NCI-H1417 (cell line): ENCODE data around the gene ARL17B.
"Not testable (repeated sequence)": the region's sequence is repeated elsewhere in the genome, so short reads cannot be mapped to it uniquely, and the experiment has no call there.

Source experiments
- DNase-seq, 3 experiments: peaks; one replicate each; lab custom pipeline; 2025; lab: John Stamatoyannopoulos, UW

Gene ARL17B

DNA sequence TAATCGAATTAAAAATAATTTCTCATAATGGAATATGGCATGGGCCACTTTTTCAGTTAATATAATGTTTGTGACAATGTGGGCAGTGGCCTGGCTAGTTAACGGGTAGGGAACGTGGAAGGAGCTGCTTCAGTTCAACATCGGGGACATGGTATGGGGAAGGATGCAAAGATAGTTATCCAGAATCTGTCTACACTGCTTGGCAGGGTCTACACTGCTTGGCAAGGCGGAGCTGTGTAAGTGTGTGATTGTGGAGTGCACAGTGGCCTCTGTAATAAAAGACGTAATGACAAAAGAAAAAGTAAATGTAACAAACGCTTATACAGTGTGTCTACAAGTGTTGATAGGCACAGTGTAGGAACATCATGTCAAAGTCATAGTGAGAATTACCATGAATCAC, 74.0 kb downstream of the ARL17B start:
- not testable (repeated sequence) for DNase-seq

DNA sequence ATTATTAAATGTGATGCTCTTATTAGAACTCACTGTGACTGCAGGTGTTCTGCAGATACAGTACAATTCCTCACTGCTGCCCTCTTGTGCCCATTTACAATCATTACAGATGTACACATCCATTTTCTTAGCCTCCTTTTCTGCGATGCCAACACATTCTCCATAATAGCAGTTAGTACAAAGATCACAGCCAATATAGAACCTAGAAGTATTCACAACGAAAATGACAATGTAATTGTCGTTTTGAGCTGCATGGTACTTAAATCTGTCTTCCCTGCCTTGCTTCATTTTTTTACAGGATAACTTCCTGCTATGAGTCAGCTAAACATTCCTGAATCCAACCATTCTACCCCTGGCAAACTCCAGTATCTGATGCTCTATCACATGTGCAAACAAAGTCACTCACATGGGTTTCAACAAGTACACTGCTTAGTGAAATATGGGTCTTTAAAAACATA, 74.8 kb downstream of the ARL17B start:
- DNase-seq, result peak; percentile 37 to 87 (median 73)

DNA sequence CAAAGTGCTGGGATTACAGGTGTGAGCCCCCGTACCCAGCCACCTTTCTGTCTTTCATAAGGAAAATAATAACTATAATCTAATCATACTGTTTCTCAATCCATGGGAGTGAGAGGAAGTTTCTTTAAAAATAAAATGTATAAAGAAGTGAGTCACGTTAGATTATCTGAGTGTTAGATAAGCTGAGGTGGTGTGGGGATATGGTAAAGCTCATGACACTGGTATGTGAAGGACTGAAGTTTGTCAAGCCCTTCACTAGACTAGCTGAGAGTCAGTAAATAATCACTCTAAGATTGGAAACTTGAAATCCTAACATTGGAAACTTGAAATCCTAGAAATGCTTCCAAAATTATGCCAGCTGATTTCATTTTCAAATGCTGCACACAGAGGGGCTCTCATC, 76.1 kb downstream of the ARL17B start:
- not testable (repeated sequence) for DNase-seq

- not testable (repeated sequence) for DNase-seq
These were observed 77.1 kb downstream of the ARL17B start for GRCh38 chr17:46284467-46284866.

DNA sequence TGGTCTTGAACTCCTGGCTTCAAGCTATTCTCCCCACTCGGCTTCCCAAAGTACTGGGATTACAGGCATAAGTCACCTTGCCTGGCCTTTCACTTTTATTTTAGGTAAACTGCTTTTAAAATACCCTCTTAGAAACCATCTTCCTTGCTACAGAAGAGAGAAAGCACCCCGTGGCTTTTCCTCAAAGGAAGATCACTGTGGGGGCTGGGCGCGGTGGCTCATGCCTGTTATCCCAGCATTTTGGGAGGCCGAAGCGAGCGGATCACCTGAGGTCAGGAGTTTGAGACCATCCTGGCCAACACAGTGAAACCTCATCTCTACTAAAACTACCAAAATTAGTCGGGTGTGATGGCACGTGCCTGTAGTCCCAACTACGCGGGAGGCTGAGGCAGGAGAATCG, 78.9 kb downstream of the ARL17B start:
- DNase-seq, result not testable (repeated sequence)

DNA sequence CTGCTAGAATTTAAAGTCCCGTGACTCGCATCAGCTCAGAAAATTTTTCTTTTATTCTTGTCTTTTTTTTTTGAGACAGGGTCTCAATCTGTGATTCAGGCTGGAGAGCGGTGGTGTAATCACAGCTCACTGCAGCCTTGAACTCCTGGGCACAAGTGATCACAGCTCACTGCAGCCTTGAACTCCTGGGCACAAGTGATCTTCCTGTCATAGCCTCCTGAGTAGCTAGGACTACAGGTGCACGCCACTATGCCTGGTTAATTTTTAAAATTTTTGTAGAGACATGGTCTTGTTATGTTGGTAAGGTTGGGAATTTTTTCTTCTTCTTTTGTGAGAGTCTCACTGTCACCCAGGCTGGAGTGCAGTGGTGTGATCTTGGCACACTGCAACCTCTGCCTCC, 80.2 kb downstream of the ARL17B start:
- not testable (repeated sequence) for DNase-seq

DNA sequence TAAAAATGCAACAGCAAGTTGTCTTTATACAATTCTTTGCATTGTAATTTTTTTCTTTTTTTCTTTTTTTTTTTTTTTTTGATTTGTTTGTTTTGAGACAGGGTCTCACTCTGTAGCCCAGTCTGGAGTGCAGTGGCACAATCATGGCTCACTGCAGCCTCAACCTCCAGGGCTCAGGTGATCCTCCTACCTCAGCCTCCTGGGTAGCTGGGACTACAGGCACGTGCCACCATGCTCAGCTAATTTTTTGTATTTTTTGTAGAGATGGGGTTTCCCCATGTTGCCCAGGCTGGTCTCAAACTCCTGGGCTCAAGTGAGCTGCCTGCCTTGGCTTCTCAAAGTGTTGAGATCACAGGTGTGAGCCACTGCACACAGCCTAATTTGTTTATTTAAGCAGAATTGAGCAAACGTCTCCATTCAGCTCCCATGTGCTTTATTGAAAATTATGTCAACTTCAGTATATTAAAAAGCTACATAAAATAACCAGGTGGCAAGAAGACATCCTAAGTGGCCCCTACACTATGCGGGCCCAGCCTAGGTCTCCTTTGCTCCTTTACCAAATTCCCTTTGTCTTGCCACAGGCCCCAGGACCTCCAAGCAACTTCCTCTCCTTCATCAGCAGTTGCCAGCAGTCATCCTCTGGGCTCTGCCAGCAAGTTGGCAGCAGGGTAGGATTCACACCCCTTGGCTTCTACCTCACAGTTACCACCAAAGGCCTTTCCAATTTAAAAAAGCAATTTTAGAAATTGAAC, 84.7 kb downstream of the ARL17B start:
- peak in 1 of 3 experiments; percentile 55 for DNase-seq

DNA sequence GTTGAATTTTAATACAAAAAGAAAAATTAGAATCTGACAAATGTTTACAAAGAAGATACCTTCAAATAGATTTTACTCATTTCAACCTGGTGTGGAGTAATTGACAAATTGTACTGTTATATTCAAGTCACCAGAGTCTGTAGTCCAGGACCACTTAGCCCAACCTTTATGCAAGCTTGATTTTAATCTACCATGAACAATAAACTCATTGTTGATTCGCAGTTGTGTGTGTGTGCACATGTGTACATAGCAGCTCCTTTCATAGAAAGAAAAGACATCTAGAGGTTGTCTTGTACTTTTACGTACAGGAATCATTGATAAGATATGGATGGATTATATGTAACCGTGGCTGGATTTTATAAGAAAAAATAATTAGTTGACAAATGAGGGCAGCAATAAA, 87.3 kb downstream of the ARL17B start:
- no peak for DNase-seq

DNA sequence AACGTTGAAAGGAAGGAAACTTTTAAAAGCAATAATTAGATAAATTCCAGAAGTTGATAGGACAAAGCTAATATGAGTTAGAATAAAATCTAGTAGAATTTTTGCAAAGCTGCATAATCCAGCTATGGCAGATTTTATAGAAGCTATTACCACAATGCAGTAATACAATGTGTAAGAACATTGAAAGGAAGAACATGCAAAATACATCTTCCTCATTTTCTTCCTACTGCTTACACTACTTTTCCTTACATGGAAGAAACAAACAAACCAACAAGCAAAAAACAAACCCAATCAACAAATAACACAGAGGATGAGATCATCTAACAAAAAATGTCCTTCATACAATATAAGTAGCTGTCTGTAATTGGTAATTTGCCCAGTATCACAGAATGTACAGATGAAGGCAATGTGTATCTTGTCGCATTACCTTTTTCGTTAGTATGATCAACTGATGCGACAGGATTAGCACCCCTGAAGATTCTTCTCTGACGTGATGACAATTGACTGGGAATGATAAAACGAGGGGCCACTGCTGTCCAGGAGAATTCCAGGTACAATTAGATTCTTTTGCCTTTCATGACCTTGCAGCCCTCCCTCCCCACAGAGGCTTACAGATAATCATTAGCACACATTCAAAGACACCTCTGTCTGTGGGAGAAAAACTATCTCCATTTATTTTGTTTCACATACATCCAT, 87.9 kb downstream of the ARL17B start:
- no peak for DNase-seq

DNA sequence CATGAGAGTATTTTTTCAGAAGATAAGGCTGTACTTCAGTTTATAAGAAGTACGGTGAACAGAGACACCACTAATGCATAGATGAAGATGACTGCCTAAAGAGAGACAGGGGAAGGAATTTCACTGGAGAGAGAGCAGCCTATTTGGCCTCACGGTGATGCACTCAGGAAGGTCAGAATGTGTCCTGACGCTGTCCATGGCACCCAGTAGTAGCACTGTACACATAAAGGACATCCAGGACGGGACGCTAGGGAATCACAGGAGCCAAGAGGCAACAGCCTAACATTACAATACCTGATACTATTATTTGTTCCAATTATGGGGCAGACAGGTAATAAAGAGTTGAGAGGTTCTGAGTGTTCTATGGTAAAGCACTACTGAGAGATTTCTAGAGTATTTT, 91.5 kb downstream of the ARL17B start:
- no peak for DNase-seq

GRCh38 chr17:46266656-46267544, 94.7 kb downstream of the ARL17B start:
- peak; percentile 90 to 94 (median 92) for DNase-seq

DNA sequence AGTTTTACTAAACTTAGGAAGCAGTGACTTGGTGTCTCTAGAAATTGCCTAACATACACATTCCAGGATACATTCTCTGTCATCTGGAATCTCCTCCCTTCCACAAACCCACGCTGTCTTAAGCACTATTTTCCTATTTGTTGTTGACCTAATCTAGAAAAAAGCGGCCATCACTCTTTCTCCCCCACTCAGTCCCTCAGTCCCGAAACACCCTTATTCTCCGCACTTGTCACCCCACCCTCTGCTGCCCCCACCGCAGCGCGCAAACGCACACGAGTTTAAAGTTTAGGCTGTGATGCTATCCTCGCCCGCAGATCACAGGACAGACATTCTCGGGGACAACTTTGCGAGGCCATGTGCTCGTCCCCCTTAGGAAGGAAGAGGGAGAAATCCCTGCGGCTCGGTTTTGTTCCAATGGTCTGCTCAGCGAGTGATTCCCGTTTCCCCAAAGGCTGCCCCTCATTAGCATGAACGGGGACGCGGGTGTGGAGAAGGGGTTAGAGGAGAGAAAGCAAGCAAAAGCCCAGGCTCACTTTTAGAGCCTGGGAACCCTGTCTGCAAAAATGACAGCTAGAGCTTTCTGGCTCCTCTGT, 95.4 kb downstream of the ARL17B start:
- peak in 1 of 3 experiments; percentile 55 for DNase-seq

- DNase-seq, result no peak
These were observed 96.9 kb downstream of the ARL17B start for GRCh38 chr17:46264456-46265198.

- no peak for DNase-seq
These were observed 99.3 kb downstream of the ARL17B start for GRCh38 chr17:46262271-46262670.

GRCh38 chr17:46259845-46260661, 101.5 kb downstream of the ARL17B start:
- DNase-seq, result peak in 2 of 3 experiments; percentile 27 to 41

DNA sequence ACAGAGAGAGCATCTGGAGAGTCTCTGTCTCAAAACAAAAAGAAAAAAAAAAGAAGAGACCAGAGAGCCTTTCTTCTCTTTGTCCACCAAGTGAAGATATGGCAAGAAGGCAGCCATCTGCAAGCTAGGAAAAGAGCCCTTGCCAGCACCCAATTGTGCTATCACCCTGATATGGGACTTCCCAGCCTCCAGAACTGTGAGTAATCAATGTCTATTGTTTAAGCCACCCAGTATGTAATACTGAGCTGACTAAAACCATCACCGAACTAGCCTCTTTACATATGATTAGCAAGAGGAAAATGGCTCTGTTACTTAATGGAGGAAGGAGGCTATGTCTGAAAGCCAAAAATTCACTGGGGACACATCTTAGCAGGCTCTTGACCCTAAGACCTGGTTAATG, 105.2 kb downstream of the ARL17B start:
- not testable (repeated sequence) for DNase-seq

DNA sequence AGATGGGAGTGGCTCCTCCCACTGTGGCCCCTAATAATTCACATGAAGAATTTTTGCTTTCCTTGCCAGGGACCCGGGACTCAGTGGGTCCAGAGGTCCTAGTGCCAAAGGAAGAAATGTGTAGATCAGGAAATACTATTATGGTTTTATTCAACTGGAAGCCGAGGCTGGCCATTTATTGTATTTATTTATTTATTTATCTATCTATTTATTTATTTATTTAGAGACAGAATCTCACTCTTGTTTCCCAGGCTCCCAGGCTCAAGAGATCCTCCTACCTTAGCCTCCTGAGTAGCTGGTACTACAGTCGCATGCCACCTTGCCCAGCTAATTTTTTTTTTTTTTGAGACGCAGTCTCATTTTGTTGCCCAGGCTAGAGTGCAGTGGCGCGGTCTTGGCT, 107.4 kb downstream of the ARL17B start:
- DNase-seq, result not testable (repeated sequence)

- peak in 2 of 3 experiments; percentile 7 to 9 for DNase-seq
These were observed 107.8 kb downstream of the ARL17B start for GRCh38 chr17:46253722-46254121.

DNA sequence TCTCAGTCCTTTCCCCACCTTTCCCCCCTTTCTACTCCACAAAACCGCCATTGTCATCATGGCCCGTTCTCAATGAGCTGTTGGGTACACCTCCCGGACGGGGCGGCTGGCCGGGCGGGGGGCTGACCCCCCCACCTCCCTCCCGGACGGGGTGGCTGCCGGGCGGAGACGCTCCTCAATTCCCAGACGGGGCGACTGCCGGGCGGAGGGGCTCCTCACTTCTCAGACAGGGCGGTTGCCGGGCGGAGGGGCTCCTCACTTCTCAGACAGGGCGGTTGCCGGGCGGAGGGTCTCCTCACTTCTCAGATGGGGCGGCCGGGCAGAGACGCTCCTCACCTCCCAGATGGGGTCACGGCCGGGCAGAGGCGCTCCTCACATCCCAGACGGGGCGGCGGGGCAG, 108.8 kb downstream of the ARL17B start:
- not testable (repeated sequence) for DNase-seq

DNA sequence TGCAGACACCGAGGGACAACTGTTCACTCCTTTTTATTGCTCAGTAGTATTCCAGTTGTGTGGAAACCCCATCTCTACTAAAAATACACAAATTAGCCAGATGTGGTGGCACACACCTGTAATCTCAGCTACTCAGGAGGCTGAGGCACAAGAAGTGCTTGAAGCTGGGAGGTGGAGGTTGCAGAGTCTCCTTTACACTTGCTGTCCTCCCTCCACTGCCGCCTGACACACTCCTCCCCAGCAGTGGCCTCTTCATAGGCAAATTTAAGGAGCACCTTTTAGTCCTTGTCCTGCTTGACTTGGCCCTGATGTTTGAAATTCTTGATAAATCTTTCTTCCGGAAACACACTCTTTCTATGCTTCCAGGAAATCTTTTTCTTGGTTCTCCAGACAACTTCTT, 112.4 kb downstream of the ARL17B start:
- DNase-seq, result not testable (repeated sequence)
